22Rv1 (cell line): Measurements from ENCODE around the gene SCO2.

Experiments used
- H3K27ac ChIP-seq: fragments of 450-650 bp; 2 replicates; pipeline ENCODE4 v1.5.1; 2017
- ZFX ChIP-seq: fragments of 450-650 bp; IDR thresholded peaks from 2 replicates; pipeline ENCODE4 v1.6.1; 2017; ENCODE audit warnings: antibody characterized with exemption, borderline replicate concordance
- TF ChIP-seq, protein P1 (sequence below): fragments of 450-650 bp; IDR thresholded peaks from 2 replicates; pipeline ENCODE4 v1.5.1; 2017; ENCODE audit warnings: mild to moderate bottlenecking

SCO2 gene

DNA sequence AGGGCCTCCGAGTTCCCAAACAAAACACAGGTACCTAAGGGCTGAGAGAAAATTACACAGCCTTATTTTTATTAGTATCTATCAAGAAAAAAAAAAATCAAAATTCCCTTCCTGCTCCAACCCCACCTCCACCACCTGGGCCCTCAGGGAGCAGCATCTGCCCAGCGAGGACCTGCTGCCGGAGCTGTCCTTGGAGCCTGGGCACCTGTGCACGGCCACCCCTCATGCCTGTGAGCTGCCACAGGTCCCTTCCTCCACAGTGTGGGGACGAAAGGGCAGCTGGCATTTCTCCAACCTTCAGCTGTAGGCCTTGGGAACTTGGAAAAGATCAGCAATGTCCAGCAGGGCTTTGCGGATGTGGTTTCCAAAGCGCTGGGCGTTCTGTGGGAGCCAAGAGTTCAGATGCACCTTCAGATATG, 43.7 kb upstream of the SCO2 start:
- H3K27ac ChIP-seq: peak overlapping the region; percentile 72
- TF ChIP-seq ZFX: no peak
- TF ChIP-seq, protein P1, sequence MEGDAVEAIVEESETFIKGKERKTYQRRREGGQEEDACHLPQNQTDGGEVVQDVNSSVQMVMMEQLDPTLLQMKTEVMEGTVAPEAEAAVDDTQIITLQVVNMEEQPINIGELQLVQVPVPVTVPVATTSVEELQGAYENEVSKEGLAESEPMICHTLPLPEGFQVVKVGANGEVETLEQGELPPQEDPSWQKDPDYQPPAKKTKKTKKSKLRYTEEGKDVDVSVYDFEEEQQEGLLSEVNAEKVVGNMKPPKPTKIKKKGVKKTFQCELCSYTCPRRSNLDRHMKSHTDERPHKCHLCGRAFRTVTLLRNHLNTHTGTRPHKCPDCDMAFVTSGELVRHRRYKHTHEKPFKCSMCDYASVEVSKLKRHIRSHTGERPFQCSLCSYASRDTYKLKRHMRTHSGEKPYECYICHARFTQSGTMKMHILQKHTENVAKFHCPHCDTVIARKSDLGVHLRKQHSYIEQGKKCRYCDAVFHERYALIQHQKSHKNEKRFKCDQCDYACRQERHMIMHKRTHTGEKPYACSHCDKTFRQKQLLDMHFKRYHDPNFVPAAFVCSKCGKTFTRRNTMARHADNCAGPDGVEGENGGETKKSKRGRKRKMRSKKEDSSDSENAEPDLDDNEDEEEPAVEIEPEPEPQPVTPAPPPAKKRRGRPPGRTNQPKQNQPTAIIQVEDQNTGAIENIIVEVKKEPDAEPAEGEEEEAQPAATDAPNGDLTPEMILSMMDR: no peak

DNA sequence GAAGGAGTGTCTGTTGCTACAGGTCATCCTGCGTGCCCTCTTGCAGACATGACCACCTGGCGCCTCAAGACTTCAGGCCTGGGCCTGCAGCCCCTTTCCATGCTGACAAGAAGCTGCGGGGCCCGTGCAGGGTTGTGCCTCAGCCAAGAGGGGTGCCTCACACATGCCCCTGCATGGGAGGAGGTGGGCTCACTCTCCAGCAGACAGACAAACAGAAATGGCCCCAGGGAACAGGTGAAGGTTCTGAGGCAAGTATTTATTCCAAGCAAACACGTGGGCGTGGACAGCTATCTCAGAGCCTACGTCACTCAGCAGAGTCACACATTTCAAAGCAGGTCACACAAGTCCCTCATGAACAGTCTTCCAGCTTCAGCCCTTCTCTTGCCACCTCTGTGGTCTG, 43.2 kb upstream of the SCO2 start:
- TF ChIP-seq, protein P1: no peak
- TF ChIP-seq ZFX: no peak
- peak overlapping the region; percentile 72 for H3K27ac ChIP-seq

DNA sequence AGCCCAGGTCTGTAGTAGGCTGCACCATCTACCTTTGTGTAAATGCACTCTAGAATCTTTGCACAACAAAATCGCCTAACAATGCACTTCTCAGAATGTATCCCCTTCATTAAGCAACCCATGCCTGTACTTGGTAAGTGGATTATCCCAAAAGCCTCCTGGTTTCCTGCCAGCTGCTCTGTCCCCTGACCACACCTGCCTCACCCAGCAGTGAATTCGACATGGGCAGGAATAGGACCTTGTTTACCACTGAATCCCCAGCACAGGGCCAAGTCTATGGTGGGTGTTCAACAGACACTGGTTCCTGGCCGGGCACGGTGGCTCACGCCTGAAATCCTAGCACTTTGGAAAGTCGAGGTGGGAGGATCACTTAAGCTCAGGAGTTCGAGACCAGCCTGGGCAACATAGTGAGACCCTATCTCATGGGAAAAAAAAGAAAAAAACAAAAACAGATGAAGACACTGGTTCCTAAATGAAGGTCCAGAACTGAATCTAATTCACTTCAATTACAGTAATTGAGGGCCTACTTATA, 42.4 kb upstream of the SCO2 start:
- peak overlapping the region; percentile 72 for H3K27ac ChIP-seq
- TF ChIP-seq ZFX: no peak

DNA sequence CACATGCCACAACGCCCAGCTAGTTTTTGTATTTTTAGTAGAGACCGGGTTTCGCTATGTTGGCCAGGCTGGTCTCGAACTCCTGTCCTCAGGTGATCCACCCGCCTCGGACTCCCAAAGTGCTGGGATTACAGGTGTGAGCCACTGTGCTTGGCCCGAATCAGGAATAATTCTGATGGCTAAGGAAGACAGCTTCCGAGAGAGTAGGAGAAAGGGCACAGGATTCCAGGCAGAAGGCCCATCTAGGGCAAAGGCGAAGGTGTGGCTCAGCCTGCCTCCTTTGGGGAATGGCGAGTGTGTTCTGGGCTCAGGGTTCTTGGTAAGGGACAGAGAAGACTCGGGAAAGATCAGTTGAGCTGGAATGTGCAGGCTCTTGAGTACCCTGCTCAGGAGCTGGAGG, 38.9 kb upstream of the SCO2 start:
- H3K27ac ChIP-seq: no peak overlapping the region
- TF ChIP-seq, protein P1: no peak
- no peak for TF ChIP-seq ZFX

DNA sequence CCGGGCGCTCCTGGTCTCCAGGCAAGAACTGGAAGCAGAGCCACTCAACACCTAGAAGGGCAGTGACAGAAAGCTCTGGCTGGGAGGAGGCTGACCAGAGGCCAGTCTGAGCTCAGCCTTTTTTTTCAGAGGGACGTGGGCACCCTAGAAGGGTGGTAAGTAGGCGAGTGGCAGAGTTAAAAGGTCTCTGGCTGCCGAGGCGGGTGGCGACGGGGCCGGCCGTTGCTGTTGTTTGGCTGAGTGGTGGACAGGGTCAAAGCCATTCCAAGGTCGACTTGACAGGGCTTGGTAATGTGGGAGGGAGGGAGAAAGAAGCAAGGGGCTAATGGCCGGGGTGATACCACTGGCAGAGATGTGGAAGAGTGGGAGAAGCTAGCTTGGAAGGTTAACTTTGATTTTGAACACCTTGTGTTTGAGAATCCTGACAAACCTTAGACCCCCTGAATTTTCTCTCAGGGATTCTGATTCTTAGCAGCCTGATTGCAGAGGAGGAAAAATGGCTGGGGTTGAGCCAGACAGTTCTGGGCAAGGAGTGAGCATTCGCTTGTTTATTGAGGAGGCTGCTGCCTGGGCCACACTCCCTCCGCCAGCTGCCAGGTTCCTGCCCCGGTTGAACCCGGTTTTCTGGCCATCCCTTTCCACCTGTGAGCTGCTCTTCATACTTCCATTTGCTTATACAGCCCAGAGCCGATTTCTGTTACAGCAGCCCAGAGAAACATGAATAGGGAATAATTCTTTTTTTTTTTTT, 38.2 kb upstream of the SCO2 start:
- TF ChIP-seq, protein P1: no peak
- TF ChIP-seq ZFX: no peak
- peak overlapping the region; percentile 82 for H3K27ac ChIP-seq

DNA sequence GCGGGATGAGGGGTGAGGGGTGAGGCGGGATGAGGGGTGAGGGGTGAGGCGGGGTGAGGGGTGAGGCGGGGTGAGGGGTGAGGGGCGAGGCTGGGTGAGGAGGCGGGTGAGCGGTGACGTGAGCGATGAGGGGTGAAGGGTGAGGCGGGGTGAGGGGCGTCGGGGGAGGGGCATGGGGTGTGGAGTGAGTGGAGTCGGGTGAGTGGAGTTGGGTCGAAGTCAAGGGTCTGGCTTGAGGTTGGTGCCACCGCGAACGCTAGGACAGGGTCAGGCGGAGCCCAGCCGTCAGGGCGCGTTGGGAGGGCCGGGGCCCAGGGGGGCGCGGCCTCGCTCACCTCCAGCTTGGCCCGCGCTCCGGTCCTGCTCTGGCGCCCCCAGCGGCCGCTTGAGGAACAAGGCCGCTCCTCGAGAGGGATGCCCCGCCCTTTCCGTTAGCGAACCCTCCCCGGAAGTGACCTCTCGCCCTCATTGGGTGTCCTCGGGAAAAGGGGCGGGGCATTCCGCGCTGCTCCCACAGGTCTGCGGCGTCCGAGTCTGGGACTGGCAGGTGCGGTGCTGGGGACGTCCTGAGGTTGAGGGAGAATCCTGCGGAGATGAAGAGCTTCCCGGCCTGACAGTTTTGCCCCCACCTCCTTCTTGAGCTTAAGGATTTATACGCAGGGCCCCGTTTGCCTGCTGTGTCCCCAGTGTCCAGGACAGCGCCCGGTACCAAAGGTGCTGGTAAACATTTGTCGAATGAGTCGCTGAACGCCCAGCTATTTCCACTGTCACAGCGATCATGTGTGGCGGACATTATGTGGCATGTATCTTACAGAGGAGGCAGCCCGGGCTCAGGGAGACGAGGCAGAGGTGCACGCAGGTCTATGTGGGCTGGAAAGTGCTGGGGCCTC, 37.4 kb upstream of the SCO2 start, which contains the start of gene SYCE3:
Gene SYCE3, minus strand, starts transcription at position 397 of the 890 bp plus-strand sequence. CDS start 6,514 bp downstream, outside the sequence.
- TF ChIP-seq, protein P1: peak; percentile 93
- TF ChIP-seq ZFX: no peak
- peak within 1 kb of the TSS; percentile 82 for H3K27ac ChIP-seq
